COLO668 (cell line): Measurements from ENCODE around the gene METTL8.
"Not testable (repeated sequence)": the region's sequence is repeated elsewhere in the genome, so short reads cannot be mapped to it uniquely, and the experiment has no call there.

Source experiments
- DNase-seq: peaks from one replicate; lab custom pipeline; 2025; ENCODE audit not compliant: unreplicated experiment; lab: John Stamatoyannopoulos, UW

Gene METTL8

DNA sequence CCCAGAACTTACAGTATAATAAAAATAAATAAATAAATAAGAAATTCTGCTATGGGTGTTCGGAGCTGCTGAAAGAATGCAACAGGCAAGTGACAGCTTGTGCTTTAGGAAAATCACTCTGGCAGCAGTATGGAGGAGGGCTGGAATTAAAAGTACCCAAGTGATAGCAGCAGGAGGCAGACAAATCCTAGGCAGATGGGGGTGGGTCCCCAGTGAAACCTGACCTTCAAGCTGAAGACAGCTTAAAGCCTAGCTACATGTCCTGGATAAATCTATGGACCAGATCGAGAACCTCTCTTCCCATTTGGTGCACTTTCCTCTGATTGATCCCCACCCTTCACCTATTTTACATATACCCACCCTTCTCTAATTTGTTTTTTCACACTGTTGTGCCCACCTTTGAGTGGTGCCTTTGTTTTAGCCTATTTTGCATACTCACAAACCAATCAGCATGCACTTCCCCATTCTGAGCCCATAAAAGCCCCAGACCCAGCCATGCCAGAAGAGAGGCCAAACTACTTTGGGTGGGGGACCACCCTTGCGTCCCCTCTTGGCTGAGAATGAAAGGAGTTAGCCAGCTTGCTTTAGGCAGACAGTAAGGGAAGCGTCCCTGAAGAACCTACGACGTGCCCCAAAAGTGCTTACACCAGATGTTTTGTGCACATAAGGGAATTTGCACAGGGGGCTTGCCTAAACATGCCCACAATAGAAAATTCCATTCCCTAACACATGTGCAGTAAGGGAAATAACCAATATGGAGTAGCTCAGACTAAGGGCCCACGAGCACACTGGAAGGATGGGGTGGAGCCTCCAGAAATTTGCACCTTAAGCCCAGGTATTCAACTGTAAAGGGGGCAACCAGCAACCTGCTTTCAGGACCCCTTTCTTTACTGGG is 3.0 kb downstream of the METTL8 start:
- peak; percentile 3 for DNase-seq

- not testable (repeated sequence) for DNase-seq
Measured at GRCh38 chr2:171422710-171423495, 10.9 kb downstream of the METTL8 start.

DNA sequence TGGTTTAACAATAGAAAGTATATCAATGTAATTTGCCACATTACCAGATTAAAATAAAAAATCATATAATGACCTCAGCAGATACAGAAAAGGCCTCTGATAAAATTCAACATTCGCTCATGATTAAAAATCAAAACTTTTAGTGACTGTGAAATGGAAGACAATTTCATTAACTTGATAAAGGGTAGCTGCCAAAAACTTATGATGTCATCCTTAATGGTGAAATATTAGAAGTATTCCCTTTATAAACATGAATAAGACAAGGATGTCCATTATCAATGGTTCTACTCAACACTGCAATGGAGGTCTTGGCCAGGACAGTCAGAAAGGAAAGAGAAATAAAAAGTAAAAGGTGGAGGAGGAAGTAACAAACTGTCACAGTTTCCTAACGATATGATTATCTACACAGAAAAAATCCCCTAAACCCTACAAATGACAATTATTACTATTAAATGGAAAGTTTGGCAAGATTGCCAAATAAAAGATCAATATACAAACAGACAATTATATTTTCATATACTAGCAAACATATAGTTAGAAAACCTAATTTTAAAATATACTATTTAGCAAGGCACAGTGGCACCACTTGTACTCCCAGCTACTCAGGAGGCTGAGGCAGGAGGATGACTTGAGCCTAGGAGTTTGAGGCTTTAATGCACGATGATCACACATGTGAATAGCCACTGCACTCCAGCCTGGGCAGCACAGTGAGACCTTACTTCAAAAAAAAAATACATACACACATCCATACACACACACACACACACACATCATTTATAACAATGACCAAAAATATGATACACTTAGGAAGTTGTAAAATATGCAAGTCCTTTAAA is 12.8 kb downstream of the METTL8 start:
- no peak for DNase-seq

- no peak for DNase-seq
Measured at GRCh38 chr2:171419333-171419732, 14.5 kb downstream of the METTL8 start.

DNA sequence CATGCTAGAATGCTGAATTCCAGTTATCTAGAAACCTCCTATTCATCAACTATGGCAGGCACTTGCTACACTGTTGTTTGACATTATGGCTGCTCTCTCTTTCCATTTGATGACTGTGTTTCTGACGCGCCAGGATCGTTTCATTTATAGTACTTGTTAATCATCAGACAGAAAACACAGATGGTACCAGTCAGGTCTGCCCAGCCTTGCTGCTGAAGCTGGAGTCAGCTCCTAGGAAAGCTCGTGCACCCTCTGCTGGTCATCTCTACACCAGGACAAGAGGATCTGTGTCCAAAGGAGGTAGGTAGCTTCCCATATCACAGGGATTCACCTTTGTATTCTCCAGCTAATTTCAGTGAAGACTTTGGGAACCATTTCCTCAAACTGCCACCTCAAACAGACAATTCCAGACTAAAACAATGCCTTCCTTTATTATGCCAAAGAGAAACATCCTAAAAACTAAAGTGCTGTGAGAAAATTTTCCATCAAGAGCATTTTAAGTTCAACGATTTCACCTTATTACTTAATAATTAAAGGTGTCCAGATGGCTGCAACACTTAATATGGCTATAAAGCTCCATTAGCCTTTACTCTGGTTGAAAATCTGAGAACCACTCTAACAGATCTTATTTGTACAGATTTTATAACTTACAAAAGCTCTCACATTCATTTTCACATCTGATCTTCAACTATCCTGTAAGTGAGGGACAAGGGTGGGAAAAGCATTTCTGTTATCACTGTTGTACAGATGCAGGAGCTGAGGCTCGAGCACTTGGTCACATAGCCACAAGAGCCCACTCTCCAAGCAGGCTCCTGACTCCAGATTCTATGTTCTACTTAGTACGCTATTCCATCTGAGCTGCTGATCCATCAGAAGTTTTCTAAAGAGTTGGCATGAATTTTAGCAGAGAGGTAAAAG is 17.5 kb downstream of the METTL8 start:
- DNase-seq = peak; percentile 88

GRCh38 chr2:171414645-171415044 is 19.1 kb downstream of the METTL8 start:
- DNase-seq = not testable (repeated sequence)

DNA sequence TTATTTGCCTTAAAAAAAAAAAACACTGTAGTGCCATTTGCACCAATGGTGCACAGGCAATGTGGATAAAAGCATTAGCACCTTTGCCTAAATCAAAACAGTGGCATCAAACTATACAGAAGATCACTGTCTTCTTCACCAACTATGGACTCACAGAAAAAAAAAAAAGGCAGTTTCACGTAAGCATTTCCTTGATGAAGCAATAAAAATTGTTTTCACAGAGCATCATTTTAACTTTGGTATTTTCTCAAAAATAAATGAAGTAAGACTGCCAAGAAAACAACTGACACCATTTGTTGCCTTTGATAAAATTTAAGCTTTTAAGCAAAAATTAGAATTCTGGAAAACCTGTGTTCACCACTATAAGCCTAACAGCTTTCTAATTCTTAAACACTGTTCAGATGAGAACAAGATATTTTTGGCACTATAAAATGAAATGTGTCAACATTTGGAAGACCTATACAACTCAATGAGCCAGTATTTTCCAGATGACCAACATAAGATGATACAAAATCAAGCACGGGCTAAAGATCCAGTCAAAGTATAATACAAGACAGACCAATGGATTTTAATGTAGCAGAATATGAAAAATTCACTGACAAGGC is 21.1 kb downstream of the METTL8 start:
- DNase-seq = no peak

- DNase-seq = no peak
Measured at GRCh38 chr2:171411791-171412483, 21.9 kb downstream of the METTL8 start.

GRCh38 chr2:171411214-171411613 is 22.6 kb downstream of the METTL8 start:
- DNase-seq = no peak

- DNase-seq = no peak
Measured at GRCh38 chr2:171410624-171411023, 23.2 kb downstream of the METTL8 start.

DNA sequence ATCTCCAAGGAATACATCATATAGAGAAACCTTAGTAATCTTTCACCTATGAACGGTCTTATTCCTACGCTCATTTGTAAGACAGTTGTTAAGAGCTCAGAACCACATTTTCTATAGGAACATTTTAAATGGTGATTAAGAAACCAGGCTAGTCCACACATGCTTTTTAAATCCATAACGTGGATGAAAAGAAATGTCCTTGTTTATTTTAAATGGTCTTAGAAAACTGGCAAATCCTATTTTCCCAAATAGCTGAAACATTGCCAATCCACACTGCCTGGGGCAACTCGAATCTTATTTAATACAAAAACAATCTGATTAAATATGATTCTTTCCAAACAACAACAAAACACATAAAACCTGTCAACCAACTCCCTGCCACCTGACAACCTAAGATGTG is 23.7 kb downstream of the METTL8 start:
- no peak for DNase-seq

DNA sequence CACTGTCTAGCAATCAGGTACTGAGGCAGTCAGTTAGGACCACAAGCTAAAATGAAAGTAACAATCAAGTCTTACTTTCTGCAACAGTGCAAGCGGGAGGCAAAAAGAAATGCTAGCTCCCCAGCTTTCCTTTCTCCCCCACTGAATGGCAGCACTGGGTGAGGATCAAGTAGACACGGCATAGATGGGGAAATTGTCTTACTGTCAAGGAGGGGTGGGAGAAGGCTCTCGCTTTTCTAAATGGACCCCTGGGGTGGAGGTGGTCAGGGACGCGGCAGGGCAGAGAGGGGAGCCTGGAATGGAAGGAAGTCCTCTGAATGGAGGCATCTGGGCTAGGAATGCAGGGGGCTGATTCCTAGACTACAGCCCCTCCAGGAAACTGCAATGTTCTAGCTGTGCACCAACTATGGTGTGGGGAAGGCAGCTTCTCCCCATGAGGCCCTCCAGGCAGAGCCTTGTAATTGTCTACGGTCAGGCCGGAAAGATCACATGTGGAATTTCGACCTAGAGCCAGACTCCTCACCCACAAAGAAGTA is 24.3 kb downstream of the METTL8 start:
- no peak for DNase-seq

DNA sequence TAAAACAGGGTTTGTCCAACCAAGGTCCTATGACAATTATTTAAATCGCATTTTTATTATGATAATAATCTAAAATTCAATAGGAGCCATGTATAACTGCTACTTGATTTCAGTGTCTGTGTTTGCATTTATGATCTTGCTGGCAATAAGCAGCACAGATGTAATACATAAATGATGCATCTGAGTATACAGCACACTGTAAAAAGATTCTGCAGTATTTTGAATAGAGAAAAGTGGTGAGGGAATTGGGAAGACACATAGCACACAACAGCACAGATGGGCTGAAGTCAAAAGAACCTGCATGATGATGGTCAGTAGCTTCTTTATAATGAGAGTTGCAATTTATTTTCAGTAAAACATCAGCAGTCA is 26.1 kb downstream of the METTL8 start:
- no peak for DNase-seq

GRCh38 chr2:171407030-171407675 is 26.6 kb downstream of the METTL8 start:
- DNase-seq = no peak

GRCh38 chr2:171406044-171406443 is 27.7 kb downstream of the METTL8 start:
- no peak for DNase-seq

GRCh38 chr2:171405546-171405945 is 28.2 kb downstream of the METTL8 start:
- no peak for DNase-seq

DNA sequence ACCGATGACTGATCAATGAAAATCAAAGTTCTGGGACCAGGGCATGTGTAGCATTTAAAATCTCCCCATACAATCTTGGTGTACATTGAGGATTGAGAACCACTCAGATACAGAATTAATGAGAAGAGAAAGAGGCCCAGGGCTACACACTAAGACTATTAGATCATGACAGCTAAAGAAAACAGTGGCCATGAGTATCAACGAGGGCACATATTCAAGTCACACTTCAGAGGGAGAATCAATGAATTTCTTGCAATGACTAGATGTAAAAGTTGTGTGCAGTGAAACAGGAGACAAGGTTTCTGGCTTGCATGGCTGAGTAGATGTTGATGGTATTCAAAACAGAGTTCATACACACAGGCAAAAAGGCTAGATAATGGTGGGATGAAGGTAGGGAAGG is 29.1 kb downstream of the METTL8 start:
- DNase-seq = no peak

GRCh38 chr2:171404261-171404660 is 29.5 kb downstream of the METTL8 start:
- DNase-seq = peak; percentile 7
